AG08395 (cell line): ENCODE data around the gene COL5A2.

Experiments
- DNase-seq: peaks from one replicate; pipeline ENCODE4 v3.0.0; 2012; ENCODE audit warnings: mixed read lengths, low spot score

COL5A2 gene

DNA sequence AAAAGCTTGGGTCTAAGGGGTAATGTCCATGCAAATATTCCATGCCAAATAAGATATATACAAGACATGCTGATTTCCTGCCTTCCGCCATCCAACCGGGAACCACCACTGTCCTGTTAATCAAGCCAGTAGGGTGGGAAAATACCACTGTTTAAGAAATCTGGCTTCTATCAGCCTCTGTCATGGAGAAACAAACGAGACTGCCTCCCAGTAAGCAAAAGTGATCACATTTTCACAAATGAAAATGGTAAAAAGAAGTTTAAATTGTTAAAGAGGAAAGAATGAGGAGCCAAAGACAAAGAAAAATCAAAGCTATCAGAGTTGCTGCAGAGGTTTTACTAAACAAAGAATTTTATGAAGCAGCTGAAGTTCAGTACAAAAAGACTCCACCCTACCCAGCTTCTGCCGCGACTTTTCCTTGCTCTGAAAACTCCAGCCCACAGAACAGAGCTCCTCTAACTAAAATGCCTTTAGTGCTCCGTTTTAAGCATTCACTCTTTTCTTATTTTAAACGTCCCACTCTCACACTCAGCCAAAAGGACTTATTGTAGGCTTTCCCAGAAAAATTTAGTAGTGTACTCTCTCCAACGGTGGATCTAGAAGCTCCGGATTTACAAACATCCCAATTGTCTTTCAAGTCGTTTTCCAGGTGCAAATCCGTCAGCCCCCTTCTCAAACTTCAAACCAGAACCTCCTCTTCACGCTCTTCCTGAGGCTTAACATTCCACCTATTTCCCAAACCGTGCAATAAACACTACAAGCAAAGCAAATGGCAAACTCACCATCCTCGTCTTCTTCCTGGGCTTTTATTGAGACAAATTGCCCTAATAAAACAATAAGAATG is 613 bp downstream of the COL5A2 start:
- DNase-seq: peak; percentile 54

DNA sequence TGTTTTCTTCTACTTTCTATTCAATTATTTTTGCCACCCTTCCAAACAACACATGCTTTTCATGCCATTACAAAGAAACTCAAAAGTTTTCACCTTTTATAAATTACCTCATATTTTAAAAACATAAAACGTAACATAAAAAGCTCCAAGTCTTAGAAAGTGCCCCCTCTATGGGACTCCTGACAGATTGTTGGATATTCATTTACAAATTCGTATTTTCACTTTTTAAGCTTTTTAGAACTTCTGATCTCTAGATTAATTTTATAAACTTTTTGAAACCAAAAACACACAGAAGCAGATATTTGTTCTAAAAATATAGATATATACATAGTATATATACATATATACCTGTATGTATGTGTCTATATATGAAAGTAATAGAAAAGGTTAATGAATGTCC is 1.5 kb downstream of the COL5A2 start:
- DNase-seq: no peak

DNA sequence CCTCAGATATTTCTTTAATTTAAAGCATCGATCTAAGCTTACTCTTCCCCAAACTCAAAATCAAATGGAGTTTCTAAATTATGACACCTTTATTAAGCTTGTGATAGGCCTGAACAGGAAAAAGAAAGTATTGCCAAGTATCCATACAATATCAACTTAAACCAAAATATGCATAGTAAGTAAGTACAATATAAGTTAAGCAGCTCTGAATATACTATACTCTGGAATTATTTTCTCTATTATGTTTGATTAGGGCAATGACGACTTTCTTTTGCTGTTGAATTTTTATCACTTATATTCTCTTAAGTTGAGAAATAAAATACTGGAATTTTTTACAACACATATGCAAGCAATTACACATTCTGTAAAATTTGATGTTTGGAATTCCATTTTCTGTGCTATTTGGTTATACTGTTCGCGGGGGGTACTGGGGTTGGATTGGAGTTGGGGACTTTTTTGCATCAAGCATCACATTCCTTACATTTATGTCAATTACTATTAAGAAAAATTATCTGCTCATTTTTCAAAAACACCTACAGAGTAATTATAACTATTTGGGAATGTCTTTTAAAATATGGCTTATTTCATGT is 2.2 kb downstream of the COL5A2 start:
- no peak for DNase-seq

GRCh38 chr2:189176516-189176915 is 3.0 kb downstream of the COL5A2 start:
- DNase-seq: no peak

DNA sequence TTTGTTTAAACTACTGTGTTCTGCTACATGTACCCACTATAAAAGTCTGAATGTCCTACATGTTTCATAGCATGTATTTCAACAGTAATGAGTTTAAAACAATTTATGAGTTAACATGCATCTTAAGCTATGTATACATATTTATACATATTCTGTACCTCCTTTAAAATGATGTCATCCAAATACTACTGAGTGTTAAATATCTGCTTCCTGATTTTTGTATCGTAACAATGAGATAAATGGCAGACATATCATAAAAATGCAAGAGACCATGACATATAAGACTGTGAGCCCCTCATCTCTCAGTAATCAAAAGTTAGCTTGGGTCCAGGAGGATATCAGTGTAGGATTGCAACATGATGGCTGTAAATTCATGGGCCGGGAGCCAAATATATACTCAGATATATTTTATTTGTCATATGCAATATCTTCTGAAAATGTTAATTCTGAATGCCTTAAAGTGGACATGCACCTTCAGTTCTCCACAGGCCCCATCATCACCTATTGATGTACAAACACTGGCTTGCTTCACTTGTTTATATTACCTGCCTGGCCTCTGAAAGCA is 3.6 kb downstream of the COL5A2 start:
- no peak for DNase-seq

GRCh38 chr2:189171956-189172609 is 7.5 kb downstream of the COL5A2 start:
- DNase-seq: no peak

DNA sequence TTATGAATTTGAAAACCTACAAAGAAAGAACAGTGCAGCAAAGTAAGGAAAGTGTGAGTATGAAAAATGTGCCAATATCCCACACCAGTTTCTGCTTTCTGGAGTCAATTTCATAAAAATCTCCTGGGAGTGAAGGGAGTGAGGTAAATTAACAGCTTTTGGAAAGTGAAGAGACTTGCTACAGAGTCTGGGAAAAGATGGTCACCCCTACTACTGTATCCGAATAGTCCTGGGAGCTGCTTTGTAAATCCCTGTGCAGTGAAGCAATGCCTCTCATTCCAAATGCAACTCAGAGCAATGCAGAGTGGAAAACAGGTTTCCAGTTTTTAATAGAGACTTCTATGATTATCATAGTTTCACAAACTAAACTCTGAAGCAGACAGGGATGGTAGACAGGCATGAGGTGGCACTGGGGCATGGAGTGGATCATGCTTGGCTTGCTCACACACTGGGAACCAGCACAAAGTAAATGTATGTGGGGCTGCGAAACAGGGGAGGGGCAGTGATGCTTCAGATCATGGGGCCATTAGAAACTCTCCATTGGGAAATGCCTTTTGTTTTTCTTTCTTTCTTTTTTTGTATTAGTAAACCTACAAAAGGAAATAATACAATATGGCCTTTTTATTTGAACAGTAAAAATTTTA is 10.6 kb downstream of the COL5A2 start:
- DNase-seq: no peak

DNA sequence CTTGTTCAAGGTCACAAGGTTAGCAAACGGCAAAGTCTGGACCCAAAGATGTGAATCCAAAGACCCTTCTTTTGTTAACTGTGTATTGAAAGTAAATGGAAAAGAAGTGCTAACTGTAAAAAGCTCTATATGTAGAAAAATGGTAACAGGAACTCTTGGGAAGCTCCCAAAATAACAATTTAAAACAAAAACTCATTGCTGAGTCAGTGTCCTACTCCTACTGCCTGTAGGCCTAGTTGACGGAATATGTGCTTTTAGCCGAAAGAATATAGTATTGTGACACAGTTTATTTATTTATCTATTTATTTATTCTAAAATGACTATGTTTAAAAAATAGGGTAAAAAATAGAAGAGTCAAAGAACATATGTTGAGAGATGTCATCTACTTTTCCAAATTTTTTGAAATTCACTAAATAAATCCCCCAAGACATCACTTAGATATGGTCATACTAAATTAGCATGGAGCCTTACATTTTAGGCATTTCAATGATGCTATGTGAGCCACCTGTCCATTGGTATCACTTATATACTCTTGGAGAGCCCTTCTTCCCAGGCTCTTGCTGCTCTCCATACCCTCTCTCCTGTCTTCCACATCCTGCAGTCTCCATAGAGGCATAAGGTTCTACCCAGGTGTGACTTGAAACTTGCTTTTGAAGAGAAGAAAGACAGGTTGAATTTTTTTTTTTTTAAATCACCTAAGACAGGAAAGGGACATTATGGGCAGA is 13.7 kb downstream of the COL5A2 start:
- DNase-seq: no peak

DNA sequence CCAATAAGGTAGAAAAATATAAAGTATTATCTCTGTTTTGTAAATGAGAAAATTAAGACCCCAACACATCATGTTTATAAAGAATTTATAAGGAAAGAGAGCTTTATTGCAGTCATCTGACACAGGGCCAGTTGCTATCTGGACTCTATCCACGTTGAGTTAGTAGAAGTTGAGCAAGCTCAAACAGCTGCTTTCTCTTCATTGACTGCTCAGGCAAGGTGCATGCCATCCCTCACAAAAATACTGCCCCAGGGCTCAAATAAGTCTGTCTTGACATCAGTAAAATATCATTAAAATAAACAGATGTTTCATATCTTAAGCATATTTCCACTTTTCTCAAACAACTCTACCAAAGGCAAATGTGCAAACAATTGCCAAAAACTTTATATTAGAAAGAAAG is 14.8 kb downstream of the COL5A2 start:
- DNase-seq: peak; percentile 43

GRCh38 chr2:189163889-189164288 is 15.7 kb downstream of the COL5A2 start:
- peak; percentile 46 for DNase-seq

DNA sequence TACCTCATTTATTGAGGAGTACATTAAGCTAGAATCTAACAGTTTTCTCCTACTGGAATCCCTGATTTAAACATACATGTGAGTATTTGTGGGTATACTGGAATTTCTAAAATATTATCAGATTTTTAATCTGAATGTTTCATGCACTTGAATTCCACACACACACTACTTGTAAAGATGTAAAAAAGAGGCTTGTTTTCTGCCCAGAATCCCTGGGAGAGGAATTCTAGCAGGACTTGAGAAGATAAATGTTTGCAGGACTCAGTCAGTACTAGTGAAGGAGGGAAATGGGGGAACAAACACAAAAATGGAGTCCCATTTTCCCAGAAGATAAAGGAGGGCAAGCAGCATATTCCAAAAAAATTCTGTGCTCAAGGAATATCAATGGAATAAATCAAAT is 17.0 kb downstream of the COL5A2 start:
- DNase-seq: no peak

- DNase-seq: no peak
These were observed 17.7 kb downstream of the COL5A2 start for GRCh38 chr2:189161894-189162293.

GRCh38 chr2:189159717-189160116 is 19.8 kb downstream of the COL5A2 start:
- no peak for DNase-seq

DNA sequence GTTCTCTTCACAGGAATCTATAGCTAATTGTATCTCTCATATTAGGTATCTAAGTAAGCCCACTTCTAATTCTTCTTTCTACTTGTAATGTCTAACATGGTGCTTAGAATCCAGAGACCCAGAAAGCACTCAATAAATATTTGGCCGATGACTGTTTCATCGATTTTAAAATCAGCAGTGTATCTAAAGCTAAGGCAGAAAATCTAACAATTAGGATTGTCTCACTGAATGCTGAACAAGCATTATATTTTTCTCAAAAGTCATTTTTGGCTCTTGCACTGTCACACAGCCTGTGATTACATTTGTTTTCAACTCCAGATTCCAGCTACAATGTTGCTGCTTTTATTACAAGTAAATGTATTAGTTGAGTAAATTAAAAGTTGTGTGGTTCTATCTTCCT is 20.3 kb downstream of the COL5A2 start:
- DNase-seq: no peak

GRCh38 chr2:189157939-189158338 is 21.6 kb downstream of the COL5A2 start:
- no peak for DNase-seq

DNA sequence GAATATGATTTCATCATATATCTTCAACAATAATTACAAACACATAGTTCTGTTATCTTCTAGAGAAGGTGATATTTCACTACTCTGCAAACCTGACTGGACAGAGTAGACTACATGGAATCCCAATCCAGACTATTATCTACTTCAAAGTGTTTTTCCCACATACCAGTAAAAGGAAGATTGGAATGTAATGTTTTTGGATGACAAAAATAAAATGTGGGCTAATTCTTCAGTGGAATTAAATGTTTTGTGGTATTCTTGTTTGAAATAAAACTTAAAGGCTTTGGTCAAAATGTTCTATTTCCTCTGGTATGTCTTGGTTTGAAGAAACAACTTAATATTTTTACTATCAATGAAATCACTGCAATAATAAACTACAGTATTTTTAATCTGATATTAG is 22.1 kb downstream of the COL5A2 start:
- DNase-seq: peak; percentile 25

GRCh38 chr2:189155795-189156194 is 23.8 kb downstream of the COL5A2 start:
- DNase-seq: no peak

GRCh38 chr2:189153619-189154018 is 25.9 kb downstream of the COL5A2 start:
- peak; percentile 22 for DNase-seq

GRCh38 chr2:189152483-189152882 is 27.1 kb downstream of the COL5A2 start:
- no peak for DNase-seq

DNA sequence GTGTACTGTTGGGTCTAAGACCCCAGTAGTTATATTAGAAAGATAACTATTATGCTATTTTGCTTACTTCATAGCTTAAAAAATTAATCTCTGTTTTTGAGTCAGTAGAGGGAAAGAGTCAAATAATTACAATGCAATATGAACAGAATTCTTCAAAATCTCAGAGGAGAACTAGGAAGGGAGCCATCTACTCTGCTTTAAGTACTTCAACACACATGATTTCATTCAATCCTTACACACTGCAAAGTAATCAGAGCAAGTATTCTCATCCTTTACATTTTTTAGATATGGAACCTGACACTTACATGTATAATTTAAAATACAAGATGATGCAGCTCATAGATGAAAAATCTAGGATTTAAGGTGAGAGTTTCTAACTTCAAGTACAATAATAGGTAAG is 27.7 kb downstream of the COL5A2 start:
- no peak for DNase-seq

GRCh38 chr2:189150033-189150432 is 29.5 kb downstream of the COL5A2 start:
- DNase-seq: peak; percentile 59

DNA sequence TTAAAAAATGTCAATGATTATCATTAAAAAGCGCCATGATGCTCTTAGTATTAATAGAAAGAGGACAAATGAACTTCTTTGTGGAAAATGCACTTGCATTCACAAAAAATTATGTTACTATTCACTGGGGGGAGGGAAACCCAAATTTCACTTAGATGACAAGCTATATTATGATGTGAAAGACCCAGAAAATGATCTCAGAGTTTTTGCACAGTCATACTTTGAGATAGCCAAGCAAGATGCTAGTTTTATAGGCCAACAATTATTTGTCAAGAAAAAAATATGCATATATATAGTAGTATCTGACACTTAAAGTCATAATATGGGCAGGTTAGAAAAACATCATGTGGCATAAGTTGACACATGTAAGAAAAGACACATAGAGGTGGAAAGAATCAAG is 31.6 kb downstream of the COL5A2 start:
- DNase-seq: no peak
